Ishikawa (cell line): ENCODE data around the gene FAM149B1.

Experiments
- CEBPB ChIP-seq: IDR thresholded peaks from 2 replicates; pipeline ENCODE4 v1.6.1; 2012
- CREB1 ChIP-seq: IDR thresholded peaks from 2 replicates; pipeline ENCODE4 v1.6.1; 2012; ENCODE audit warnings: low read depth
- EGR1 ChIP-seq: IDR thresholded peaks from 2 replicates; pipeline ENCODE4 v1.6.1; 2012
- EP300 ChIP-seq: IDR thresholded peaks from 2 replicates; pipeline ENCODE4 v1.6.1; 2012; ENCODE audit warnings: borderline replicate concordance
- FOXM1 ChIP-seq: IDR thresholded peaks from 2 replicates; pipeline ENCODE4 v1.6.1; 2012; ENCODE audit warnings: low read depth, borderline replicate concordance
- NFIC ChIP-seq: IDR thresholded peaks from 2 replicates; pipeline ENCODE4 v1.6.1; 2012
- RAD21 ChIP-seq: IDR thresholded peaks from 2 replicates; pipeline ENCODE4 v1.6.1; 2012; ENCODE audit warnings: low read depth
- TAF1 ChIP-seq: IDR thresholded peaks from 2 replicates; pipeline ENCODE4 v1.6.1; 2012; ENCODE audit warnings: low read depth, mild to moderate bottlenecking
- TEAD4 ChIP-seq: IDR thresholded peaks from 2 replicates; pipeline ENCODE4 v1.6.1; 2012
- YY1 ChIP-seq: IDR thresholded peaks from 2 replicates; pipeline ENCODE4 v1.6.1; 2012; ENCODE audit warnings: low read depth
- TF ChIP-seq, protein P1 (sequence below): IDR thresholded peaks from 2 replicates; pipeline ENCODE4 v1.6.1; 2012; ENCODE audit warnings: low read depth, mild to moderate bottlenecking
- TF ChIP-seq, protein P2 (sequence below): IDR thresholded peaks from 2 replicates; pipeline ENCODE4 v1.6.1; 2012
- TF ChIP-seq, protein P3 (sequence below): IDR thresholded peaks from 2 replicates; pipeline ENCODE4 v1.6.1; 2012

DNA sequence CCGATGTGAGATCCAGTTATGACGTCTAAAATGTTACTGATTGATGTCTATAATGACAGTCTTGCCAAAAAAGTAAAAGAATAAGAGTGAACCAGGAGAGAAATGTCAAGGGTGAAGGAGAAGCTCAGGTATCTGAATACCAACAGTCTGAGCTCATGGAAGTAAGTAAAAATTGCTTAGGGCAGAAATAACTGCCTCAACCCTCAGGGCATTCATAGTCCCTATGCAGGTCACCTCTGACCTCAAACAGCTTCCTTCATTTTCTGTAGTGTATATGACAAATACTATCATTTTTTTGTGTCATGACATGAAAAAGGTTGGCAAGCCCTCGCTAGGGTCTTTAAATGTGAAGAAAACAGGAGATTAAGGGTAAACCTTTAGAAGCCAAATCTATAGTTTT is 125.5 kb downstream of the FAM149B1 start:
- TF ChIP-seq TAF1 (no peak), FOXM1 (no peak), TEAD4 (no peak), RAD21 (no peak), YY1 (no peak), CREB1 (no peak), EGR1 (no peak), NFIC (no peak), EP300 (no peak), CEBPB (no peak)
- TF ChIP-seq, protein P1, sequence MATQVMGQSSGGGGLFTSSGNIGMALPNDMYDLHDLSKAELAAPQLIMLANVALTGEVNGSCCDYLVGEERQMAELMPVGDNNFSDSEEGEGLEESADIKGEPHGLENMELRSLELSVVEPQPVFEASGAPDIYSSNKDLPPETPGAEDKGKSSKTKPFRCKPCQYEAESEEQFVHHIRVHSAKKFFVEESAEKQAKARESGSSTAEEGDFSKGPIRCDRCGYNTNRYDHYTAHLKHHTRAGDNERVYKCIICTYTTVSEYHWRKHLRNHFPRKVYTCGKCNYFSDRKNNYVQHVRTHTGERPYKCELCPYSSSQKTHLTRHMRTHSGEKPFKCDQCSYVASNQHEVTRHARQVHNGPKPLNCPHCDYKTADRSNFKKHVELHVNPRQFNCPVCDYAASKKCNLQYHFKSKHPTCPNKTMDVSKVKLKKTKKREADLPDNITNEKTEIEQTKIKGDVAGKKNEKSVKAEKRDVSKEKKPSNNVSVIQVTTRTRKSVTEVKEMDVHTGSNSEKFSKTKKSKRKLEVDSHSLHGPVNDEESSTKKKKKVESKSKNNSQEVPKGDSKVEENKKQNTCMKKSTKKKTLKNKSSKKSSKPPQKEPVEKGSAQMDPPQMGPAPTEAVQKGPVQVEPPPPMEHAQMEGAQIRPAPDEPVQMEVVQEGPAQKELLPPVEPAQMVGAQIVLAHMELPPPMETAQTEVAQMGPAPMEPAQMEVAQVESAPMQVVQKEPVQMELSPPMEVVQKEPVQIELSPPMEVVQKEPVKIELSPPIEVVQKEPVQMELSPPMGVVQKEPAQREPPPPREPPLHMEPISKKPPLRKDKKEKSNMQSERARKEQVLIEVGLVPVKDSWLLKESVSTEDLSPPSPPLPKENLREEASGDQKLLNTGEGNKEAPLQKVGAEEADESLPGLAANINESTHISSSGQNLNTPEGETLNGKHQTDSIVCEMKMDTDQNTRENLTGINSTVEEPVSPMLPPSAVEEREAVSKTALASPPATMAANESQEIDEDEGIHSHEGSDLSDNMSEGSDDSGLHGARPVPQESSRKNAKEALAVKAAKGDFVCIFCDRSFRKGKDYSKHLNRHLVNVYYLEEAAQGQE: no peak
- TF ChIP-seq, protein P2, sequence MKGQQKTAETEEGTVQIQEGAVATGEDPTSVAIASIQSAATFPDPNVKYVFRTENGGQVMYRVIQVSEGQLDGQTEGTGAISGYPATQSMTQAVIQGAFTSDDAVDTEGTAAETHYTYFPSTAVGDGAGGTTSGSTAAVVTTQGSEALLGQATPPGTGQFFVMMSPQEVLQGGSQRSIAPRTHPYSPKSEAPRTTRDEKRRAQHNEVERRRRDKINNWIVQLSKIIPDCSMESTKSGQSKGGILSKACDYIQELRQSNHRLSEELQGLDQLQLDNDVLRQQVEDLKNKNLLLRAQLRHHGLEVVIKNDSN: no peak
- TF ChIP-seq, protein P3, sequence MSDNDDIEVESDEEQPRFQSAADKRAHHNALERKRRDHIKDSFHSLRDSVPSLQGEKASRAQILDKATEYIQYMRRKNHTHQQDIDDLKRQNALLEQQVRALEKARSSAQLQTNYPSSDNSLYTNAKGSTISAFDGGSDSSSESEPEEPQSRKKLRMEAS: no peak
